BLaER1 (cell line): ENCODE data around the gene EFNA5.
A peak's percentile ranks its signal among the peaks of the same experiment; 100 is the strongest.

Experiments
- H3K27ac ChIP-seq: shearing (Covaris generic); formaldehyde crosslinking; 2 replicates; pipeline ENCODE4 v1.8.1; 2022
- H3K27me3 ChIP-seq: shearing (Covaris generic); formaldehyde crosslinking; 2 replicates; pipeline ENCODE4 v1.8.1; 2022
- H3K36me3 ChIP-seq: shearing (Covaris generic); formaldehyde crosslinking; 2 replicates; pipeline ENCODE4 v1.8.1; 2022
- H3K4me1 ChIP-seq: shearing (Covaris generic); formaldehyde crosslinking; 2 replicates; pipeline ENCODE4 v1.8.1; 2022
- H3K4me2 ChIP-seq: shearing (Covaris generic); formaldehyde crosslinking; 2 replicates; pipeline ENCODE4 v1.8.1; 2022
- H3K4me3 ChIP-seq: shearing (Covaris generic); formaldehyde crosslinking; 2 replicates; pipeline ENCODE4 v1.8.1; 2022
- H3K9ac ChIP-seq: shearing (Covaris generic); formaldehyde crosslinking; 2 replicates; pipeline ENCODE4 v1.8.1; 2022
- H3K9me3 ChIP-seq: shearing (Covaris generic); formaldehyde crosslinking; 2 replicates; pipeline ENCODE4 v1.8.1; 2022
- H4K20me1 ChIP-seq: shearing (Covaris generic); formaldehyde crosslinking; 2 replicates; pipeline ENCODE4 v1.8.1; 2022
- Cebpa-rat ChIP-seq: shearing (Covaris generic); IDR thresholded peaks from 2 replicates; pipeline ENCODE4 v1.8.1; 2022

Gene EFNA5

GRCh38 chr5:107673368-107674136 is 2.8 kb upstream of the EFNA5 start:
- H3K4me3 ChIP-seq, result peak overlapping the region; percentile 66
- H3K4me2 ChIP-seq, result peak overlapping the region; percentile 98
- peaks cover 40% of the 10 kb centered on the region for H3K4me1 ChIP-seq
- no peak overlapping the region for H3K9ac ChIP-seq
- peaks cover 52% of the 10 kb centered on the region for H3K27me3 ChIP-seq
- H4K20me1 ChIP-seq, result peaks cover 45% of the 10 kb centered on the region
- TF ChIP-seq Cebpa-rat, result no peak
- no peaks in the 10 kb centered on the region; the same call in 1 of the 2 replicates for H3K9me3 ChIP-seq
- H3K27ac ChIP-seq, result no peak overlapping the region
- no peaks in the 10 kb centered on the region for H3K36me3 ChIP-seq

- peaks cover 58% of the 10 kb centered on the region for H3K27me3 ChIP-seq
- peaks cover 45% of the 10 kb centered on the region for H4K20me1 ChIP-seq
- H3K27ac ChIP-seq, result no peak overlapping the region
- TF ChIP-seq Cebpa-rat, result no peak
- no peaks in the 10 kb centered on the region; the same call in 1 of the 2 replicates for H3K9me3 ChIP-seq
- H3K4me2 ChIP-seq, result peak overlapping the region; percentile 98
- peak overlapping the region; percentile 66 for H3K4me3 ChIP-seq
- H3K4me1 ChIP-seq, result peaks cover 40% of the 10 kb centered on the region
- no peak overlapping the region for H3K9ac ChIP-seq
- no peaks in the 10 kb centered on the region for H3K36me3 ChIP-seq
Measured at GRCh38 chr5:107673039-107673367, 2.3 kb upstream of the EFNA5 start.

GRCh38 chr5:107672211-107673038 is 1.7 kb upstream of the EFNA5 start:
- no peak for TF ChIP-seq Cebpa-rat
- Histone ChIP-seq H3K9me3 (no peaks in the 10 kb centered on the region; the same call in 1 of the 2 replicates), H3K27ac (no peak overlapping the region), H3K36me3 (no peaks in the 10 kb centered on the region), H3K27me3 (peaks cover 59% of the 10 kb centered on the region), H4K20me1 (peaks cover 45% of the 10 kb centered on the region), H3K9ac (no peak overlapping the region), H3K4me1 (peaks cover 40% of the 10 kb centered on the region), H3K4me2 (peak overlapping the region; percentile 98), H3K4me3 (peak overlapping the region; percentile 66)

GRCh38 chr5:107671742-107672210 is 1.0 kb upstream of the EFNA5 start:
- Histone ChIP-seq H3K9me3 (no peaks in the 10 kb centered on the region; the same call in 1 of the 2 replicates), H3K4me3 (peak overlapping the region; percentile 66), H3K27ac (no peak overlapping the region), H3K4me2 (peak overlapping the region; percentile 98), H4K20me1 (peaks cover 45% of the 10 kb centered on the region), H3K9ac (no peak overlapping the region), H3K36me3 (no peaks in the 10 kb centered on the region), H3K27me3 (peaks cover 59% of the 10 kb centered on the region), H3K4me1 (peaks cover 40% of the 10 kb centered on the region)
- TF ChIP-seq Cebpa-rat, result no peak

- peak overlapping the region; percentile 66 for H3K4me3 ChIP-seq
- peak overlapping the region; percentile 98 for H3K4me2 ChIP-seq
- peaks cover 40% of the 10 kb centered on the region for H3K4me1 ChIP-seq
- H3K27me3 ChIP-seq, result peaks cover 59% of the 10 kb centered on the region
- no peak overlapping the region for H3K27ac ChIP-seq
- TF ChIP-seq Cebpa-rat, result no peak
- peaks cover 45% of the 10 kb centered on the region for H4K20me1 ChIP-seq
- H3K36me3 ChIP-seq, result no peaks in the 10 kb centered on the region
- no peaks in the 10 kb centered on the region; the same call in 1 of the 2 replicates for H3K9me3 ChIP-seq
- H3K9ac ChIP-seq, result no peak overlapping the region
Measured at GRCh38 chr5:107670087-107670931, 428 bp downstream of the EFNA5 start.

- no peaks in the 10 kb centered on the region; the same call in 1 of the 2 replicates for H3K9me3 ChIP-seq
- peaks cover 45% of the 10 kb centered on the region for H4K20me1 ChIP-seq
- no peaks in the 10 kb centered on the region for H3K36me3 ChIP-seq
- H3K4me1 ChIP-seq, result peaks cover 40% of the 10 kb centered on the region
- H3K27ac ChIP-seq, result no peak overlapping the region
- peak overlapping the region; percentile 66 for H3K4me3 ChIP-seq
- H3K27me3 ChIP-seq, result peaks cover 59% of the 10 kb centered on the region
- no peak overlapping the region for H3K9ac ChIP-seq
- TF ChIP-seq Cebpa-rat, result no peak
- H3K4me2 ChIP-seq, result peak overlapping the region; percentile 98
Measured at GRCh38 chr5:107669096-107670031, 1.4 kb downstream of the EFNA5 start.

GRCh38 chr5:107668154-107669095 is 2.3 kb downstream of the EFNA5 start:
- Histone ChIP-seq H3K9me3 (no peaks in the 10 kb centered on the region; the same call in 1 of the 2 replicates), H3K27ac (no peak overlapping the region), H4K20me1 (peaks cover 44% of the 10 kb centered on the region), H3K36me3 (no peaks in the 10 kb centered on the region), H3K4me3 (no peak overlapping the region), H3K27me3 (peaks cover 55% of the 10 kb centered on the region), H3K9ac (no peak overlapping the region), H3K4me1 (peaks cover 38% of the 10 kb centered on the region), H3K4me2 (no peak overlapping the region)
- no peak for TF ChIP-seq Cebpa-rat
